Measurements from ENCODE around the gene CCR9.

DNA sequence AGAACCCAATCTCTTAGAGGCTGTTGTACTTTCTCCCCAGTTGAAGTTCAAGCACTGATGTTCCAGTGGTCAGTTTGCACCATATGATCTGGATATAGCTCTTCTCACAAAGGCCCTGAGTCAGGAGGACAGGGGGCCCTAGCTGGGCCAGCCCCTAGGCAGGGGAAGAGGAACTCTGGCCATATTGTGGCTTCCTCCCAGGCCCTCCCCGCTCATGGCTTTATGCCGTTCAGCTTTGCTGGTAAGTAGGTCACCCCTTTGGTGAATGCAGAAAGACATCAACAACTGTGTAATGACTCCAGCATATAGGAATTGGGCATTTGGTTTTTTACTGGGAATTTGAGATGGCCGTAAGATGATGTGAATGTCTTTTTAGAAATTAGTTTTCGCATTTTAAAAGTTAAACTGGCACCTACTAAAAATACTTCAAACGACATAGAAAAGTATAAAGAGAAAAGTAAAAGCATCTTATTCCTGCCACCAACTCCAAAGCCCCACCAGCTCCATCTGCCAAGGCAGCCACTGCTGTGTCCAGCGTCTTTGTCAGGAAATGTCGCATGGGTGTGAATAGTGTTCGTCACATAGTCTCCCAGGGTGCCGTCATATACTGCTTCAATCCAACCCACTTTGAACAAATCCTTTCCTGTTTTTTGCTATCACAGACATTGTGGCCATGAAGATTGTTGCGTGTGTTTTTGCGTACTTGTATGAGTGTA is 25.3 kb downstream of the CCR9 start:
- TF ChIP-seq EZH2 (IDR thresholded peaks at IDR 0.05; ENCODE audit: insufficient read depth, poor library complexity, severe bottlenecking) (no peak), EZH2phosphoT487 (IDR thresholded peaks at IDR 0.05; ENCODE audit: insufficient read depth, low read depth) (no peak)

All from GM23248 (cell line).